Transverse colon (tissue), 3 donors: ENCODE measurements around the gene MYBPH.

Experiments used
- CTCF ChIP-seq, 5 experiments: fragments of 200-600 bp in 3 of 5; fragments of 450-650 bp in 2 of 5; sonication (generic) in 3 of 5; IDR thresholded peaks; 1 replicate in 2 of 5; 2 replicates in 3 of 5; pipeline ENCODE4 v1.5.1; 2016 to 2017; ENCODE audit warnings: antibody characterized with exemption in 5 of 5, inconsistent platforms in 3 of 5, mild to moderate bottlenecking in 2 of 5, moderate library complexity in 1 of 5
- POLR2A ChIP-seq: fragments of 450-650 bp; IDR thresholded peaks from one replicate; pipeline ENCODE4 v1.6.1; 2016; ENCODE audit warnings: antibody characterized with exemption, mild to moderate bottlenecking, moderate library complexity

DNA sequence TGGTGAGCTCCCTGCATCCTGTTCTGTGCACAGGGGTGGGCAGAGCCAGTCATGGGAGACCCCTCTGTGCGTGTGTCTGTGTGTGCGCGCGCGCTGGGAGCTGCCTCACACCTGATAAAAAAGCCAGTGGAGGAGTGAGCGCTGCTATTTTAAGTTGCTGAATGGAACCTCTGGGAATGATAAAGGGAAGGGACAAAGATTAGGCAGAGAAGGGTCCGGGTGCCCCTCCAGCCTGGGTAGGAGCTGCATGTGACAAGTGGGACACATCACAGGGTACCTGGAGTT lies 47.3 kb downstream of the MYBPH start:
- TF ChIP-seq POLR2A = no peak
- no peak for TF ChIP-seq CTCF (IDR thresholded peaks at IDR 0.05)
